GM12801 (cell line): ENCODE measurements around the gene CTNND2.

Experiments used
- TF ChIP-seq, protein P1 (sequence below): IDR thresholded peaks from one replicate; pipeline ENCODE4 v1.5.1; 2011; ENCODE audit warnings: control low read depth; ENCODE audit not compliant: insufficient read length; ENCODE audit errors: extremely low read depth

The CTNND2 gene

DNA sequence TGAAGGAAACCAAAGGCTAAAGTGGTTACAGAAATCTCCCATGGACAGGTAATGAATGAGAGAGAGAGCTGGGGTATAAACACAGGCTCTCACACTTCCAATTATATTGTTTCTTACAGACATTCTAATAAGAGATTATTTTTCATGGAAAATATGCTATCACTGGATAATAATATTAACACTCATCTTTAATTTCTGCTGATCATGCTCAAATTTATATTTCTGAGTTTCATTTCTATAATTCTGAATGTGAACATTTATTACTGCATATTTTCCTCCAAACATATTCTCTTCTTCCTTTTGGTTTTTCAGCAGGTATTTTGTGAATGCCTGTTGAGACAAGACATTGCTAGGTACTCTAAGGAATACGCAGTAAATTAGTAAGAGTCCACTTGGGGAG lies 733.0 kb downstream of the CTNND2 start:
- TF ChIP-seq, protein P1, sequence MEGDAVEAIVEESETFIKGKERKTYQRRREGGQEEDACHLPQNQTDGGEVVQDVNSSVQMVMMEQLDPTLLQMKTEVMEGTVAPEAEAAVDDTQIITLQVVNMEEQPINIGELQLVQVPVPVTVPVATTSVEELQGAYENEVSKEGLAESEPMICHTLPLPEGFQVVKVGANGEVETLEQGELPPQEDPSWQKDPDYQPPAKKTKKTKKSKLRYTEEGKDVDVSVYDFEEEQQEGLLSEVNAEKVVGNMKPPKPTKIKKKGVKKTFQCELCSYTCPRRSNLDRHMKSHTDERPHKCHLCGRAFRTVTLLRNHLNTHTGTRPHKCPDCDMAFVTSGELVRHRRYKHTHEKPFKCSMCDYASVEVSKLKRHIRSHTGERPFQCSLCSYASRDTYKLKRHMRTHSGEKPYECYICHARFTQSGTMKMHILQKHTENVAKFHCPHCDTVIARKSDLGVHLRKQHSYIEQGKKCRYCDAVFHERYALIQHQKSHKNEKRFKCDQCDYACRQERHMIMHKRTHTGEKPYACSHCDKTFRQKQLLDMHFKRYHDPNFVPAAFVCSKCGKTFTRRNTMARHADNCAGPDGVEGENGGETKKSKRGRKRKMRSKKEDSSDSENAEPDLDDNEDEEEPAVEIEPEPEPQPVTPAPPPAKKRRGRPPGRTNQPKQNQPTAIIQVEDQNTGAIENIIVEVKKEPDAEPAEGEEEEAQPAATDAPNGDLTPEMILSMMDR = no peak

DNA sequence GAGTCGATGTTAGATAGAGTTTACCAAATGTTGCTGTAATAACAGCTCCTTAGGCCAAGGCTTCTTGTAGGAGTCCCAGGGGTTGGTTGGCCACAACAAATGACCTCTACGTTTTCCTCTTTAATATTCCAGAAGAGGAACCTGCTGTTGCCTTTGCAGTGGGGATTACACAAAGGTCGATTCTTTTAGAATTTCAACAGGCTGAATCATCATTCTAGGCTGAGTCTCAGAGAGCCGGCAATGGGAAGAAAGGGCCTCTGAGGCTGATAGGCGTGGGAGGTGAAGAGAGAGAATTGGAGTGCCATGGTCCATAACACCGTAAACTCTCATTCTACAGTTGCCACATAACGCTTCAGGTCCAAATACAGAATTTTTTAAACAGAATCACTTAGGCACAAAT lies 737.3 kb downstream of the CTNND2 start:
- TF ChIP-seq, protein P1 = no peak

DNA sequence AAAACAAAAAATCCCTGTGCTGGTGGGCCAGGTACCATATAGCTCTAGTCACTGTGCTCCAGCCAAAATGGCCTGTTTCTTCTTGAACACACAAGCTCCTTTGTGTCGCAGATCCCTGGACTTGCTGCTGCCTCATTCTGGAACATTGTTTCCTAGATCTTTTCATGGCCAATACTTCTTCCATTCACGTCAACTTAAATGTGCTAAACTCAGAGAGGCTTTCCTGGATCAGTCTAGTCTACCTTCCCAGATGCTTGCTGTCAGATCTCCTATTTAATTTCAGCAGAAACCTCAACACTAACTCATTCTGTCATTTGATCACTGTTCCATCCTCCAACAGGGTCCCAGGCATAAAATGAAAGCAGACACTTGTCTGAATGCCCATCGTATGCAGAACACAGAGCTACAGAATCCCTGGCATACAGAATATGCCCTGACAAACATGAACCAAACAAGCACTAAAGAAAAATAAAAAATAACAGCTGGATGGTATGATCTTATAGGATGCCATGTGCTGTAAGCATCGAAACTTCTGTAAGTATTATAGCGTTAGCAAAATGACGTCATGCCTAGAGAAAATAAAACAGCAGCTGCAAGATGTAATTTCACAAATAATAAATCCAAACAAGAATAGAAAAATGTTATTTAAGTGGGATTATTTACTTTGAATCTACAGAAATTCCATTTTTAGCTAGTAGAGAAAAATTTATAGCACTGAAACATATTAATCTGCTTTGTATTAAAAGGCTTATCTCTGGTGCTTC lies 739.5 kb downstream of the CTNND2 start:
- TF ChIP-seq, protein P1 = no peak

DNA sequence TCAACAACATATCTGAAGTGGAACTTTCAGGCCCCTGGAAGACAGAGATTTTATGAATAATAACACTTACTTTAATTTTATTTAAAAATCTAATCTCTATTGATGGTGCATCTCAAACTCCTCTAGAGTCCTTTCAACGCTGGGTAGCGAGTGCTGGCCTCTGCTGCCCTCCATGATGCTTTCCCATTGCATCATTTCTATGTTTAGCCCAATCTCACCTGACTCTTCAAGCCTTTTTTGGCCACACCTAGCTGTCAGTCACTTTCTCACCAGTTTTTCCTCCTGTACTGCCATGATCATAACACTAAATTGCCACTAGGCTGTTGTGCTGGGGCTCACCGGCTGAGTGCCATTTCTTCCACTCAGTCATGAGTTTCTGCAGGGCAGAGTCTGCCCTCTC lies 747.1 kb downstream of the CTNND2 start:
- TF ChIP-seq, protein P1 = no peak

DNA sequence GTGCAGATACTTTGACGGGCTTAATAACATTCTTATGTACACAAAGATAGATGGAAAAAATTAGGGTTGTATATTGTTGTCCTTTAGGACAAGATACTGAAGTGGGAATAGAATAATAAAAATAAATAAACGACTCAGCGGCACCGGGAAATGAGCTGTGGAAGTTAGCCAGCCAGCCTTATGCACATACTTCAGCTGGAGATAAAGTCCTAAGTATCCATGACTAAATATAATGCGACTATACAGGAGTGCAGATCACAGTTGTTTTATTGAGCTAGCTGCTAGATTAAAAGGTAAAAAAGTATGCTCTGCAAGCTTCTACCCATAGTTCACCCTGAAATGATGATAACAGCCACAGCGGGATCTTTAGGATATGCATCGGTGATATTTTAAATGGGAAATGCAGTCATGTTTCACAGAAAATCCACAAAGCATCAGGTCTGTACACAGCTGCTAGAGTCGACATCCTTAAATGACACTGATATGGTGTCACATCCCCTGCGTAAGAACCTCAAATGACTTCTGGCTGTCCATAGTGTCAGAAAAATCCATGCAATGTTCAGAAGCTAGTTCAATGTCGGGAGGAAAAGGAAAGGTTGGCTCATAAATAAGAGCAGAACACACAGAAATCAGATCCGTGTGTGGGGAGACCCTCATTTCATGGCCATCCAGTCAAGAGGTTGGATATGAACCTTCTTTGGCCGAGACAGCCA lies 750.4 kb downstream of the CTNND2 start:
- TF ChIP-seq, protein P1 = no peak

DNA sequence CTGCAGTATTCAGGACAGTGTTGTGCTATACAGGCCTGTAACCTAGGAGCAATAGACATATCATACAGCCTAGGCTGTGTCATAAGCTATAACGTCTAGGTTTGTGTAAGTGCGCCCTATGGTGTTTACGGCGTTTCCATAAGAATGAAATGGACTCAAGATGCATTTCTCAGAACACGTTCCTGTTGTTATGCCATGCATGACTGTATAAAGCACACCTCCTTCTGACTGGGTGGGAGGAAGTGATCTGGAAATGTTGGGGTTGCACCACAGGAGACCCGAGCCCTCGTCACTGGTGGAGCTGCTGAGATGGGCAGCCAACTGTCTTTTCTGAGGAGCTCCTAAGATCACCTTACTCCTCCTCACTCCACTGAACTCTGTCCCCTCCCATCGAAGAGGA lies 751.9 kb downstream of the CTNND2 start:
- TF ChIP-seq, protein P1 = no peak

DNA sequence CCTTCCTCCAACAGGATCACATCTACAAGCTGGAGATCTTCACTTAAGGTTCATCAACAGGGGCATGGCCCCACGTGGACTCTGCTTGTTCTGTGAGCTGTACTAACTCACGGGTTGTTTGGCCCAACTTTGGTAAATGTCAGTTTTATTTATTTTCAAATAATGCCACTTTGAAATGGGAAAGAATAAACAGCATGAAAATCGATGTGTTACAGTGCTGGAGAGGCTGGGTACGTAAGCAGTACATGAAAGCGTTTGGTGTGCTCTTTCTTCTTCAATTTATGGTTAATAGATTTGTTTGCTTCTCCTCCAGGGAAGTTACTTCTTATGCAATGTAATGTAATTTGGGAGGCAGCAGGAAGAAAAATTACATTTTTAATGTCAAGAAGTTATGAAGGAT lies 753.3 kb downstream of the CTNND2 start:
- TF ChIP-seq, protein P1 = no peak
